Uterus (tissue), 2 donors: ENCODE measurements around the gene FOXK1.

ENCODE experiments used
- POLR2A ChIP-seq, 2 donors: fragments of 450-650 bp; IDR thresholded peaks; one replicate each; pipeline ENCODE4 v1.6.1; 2016; ENCODE audit warnings: antibody characterized with exemption in 2 of 2, mild to moderate bottlenecking in 1 of 2, moderate library complexity in 1 of 2
- TF ChIP-seq, protein P1 (sequence below), 4 experiments: fragments of 200-600 bp in 2 of 4; fragments of 450-650 bp in 2 of 4; sonication (generic) in 2 of 4; IDR thresholded peaks; one replicate each; pipeline ENCODE4 v1.5.1; 2016 to 2019; ENCODE audit warnings: antibody characterized with exemption in 4 of 4, mild to moderate bottlenecking in 2 of 4, moderate library complexity in 1 of 4

DNA sequence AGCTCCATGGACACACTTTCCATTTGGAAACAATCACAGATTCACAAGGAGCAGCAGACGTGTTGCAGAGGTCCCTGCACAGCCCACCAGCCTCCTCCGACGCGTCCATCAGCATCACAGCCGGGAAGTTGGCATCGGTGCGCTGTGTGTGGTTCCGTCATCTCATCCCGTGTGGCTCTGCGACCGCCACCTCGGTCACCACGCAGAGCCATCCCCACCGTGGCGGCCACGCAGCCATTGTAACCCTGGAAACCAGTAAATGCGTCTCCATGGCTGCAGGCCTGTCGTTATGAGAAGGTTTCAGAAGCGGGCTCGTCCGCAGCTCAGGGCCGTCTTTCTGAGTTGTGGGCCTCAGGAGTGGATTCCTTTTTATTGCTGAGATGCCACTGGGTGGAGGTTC is 36.0 kb downstream of the FOXK1 start:
- TF ChIP-seq, protein P1, sequence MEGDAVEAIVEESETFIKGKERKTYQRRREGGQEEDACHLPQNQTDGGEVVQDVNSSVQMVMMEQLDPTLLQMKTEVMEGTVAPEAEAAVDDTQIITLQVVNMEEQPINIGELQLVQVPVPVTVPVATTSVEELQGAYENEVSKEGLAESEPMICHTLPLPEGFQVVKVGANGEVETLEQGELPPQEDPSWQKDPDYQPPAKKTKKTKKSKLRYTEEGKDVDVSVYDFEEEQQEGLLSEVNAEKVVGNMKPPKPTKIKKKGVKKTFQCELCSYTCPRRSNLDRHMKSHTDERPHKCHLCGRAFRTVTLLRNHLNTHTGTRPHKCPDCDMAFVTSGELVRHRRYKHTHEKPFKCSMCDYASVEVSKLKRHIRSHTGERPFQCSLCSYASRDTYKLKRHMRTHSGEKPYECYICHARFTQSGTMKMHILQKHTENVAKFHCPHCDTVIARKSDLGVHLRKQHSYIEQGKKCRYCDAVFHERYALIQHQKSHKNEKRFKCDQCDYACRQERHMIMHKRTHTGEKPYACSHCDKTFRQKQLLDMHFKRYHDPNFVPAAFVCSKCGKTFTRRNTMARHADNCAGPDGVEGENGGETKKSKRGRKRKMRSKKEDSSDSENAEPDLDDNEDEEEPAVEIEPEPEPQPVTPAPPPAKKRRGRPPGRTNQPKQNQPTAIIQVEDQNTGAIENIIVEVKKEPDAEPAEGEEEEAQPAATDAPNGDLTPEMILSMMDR (IDR thresholded peaks at IDR 0.05), result no peak
- TF ChIP-seq POLR2A (IDR thresholded peaks at IDR 0.05), result no peak
